B cell (primary cell): ENCODE results near the gene PITPNM3. TPM values are rescaled to one million over a fixed set of nuclear protein-coding genes. Genes with fewer than 3 reads are reported as not detected.
"Not testable (repeated sequence)": the region's sequence is repeated elsewhere in the genome, so short reads cannot be mapped to it uniquely, and the experiment has no call there.

Experiments used
- ATAC-seq: fragments of 200-7000 bp; cut with Tn5 transposase; one replicate; pipeline ENCODE4 v1.10.0; 2021; ENCODE audit warnings: low read depth, mild to moderate bottlenecking, moderate number of reproducible peaks, moderate library complexity
- CTCF ChIA-PET: fragments of 350-600 bp; sonication (Branson Sonifier 250); formaldehyde crosslinking; loops from one replicate; lab custom pipeline; 2021; ENCODE audit warnings: antibody characterized with exemption, inconsistent platforms; lab: Charles Lee
- POLR2A ChIA-PET: fragments of 350-600 bp; sonication (Branson Sonifier 250); formaldehyde crosslinking; loops from one replicate; lab custom pipeline; 2021; ENCODE audit warnings: antibody characterized with exemption; lab: Charles Lee
- DNase-seq: peaks from one replicate; pipeline ENCODE4 v3.0.0; 2013
- H2AFZ ChIP-seq: 2 replicates; pipeline ENCODE4 v1.6.1; 2012; ENCODE audit warnings: mild to moderate bottlenecking, low read depth, low read length; ENCODE audit not compliant: insufficient read depth, poor library complexity, severe bottlenecking
- H3K27ac ChIP-seq, 2 donors: 1 replicate in 1 of 2; 2 replicates in 1 of 2; pipeline ENCODE4 v1.5.1; 2012 to 2013; ENCODE audit warnings: low read length in 2 of 2, mild to moderate bottlenecking in 2 of 2, moderate library complexity in 1 of 2
- H3K27me3 ChIP-seq, 4 experiments: fragments of 200-600 bp in 1 of 4; sonication (generic) in 1 of 4; replicated peaks in 1 of 4; 1 replicate in 2 of 4; 2 replicates in 2 of 4; pipeline versions ENCODE4 v1.6.1 to v1.7.0; 2013 to 2016; ENCODE audit warnings: low read length in 3 of 4, mild to moderate bottlenecking in 2 of 4, mixed read lengths in 1 of 4, moderate library complexity in 1 of 4; ENCODE audit not compliant: insufficient read depth in 4 of 4, control insufficient read depth in 3 of 4; ENCODE audit errors: control extremely low read depth in 1 of 4
- H3K36me3 ChIP-seq, 2 experiments: replicated peaks in 1 of 2; 1 replicate in 1 of 2; 2 replicates in 1 of 2; pipeline versions ENCODE4 v1.6.1 to v1.7.1; 2013; ENCODE audit warnings: low read length in 1 of 2; ENCODE audit not compliant: insufficient read depth in 2 of 2, control insufficient read depth in 1 of 2; ENCODE audit errors: control extremely low read depth in 1 of 2, extremely low read depth in 1 of 2
- H3K4me1 ChIP-seq, 2 donors: fragments of 200-600 bp in 1 of 2; sonication (generic) in 1 of 2; 1 replicate in 1 of 2; 2 replicates in 1 of 2; pipeline versions ENCODE4 v1.5.1 to v1.6.1; 2013 to 2017; ENCODE audit warnings: low read length in 2 of 2; ENCODE audit not compliant: control insufficient read depth in 2 of 2, insufficient read depth in 2 of 2
- H3K4me2 ChIP-seq: replicated peaks from 2 replicates; pipeline ENCODE3; 2012; ENCODE audit warnings: mild to moderate bottlenecking, low read depth, low read length; ENCODE audit not compliant: poor library complexity, severe bottlenecking
- H3K4me3 ChIP-seq, 5 experiments: fragments of 200-600 bp in 1 of 5; sonication (generic) in 1 of 5; 1 replicate in 3 of 5; 2 replicates in 2 of 5; pipeline versions ENCODE4 v1.5.1 to v1.7.0; 2011 to 2016; ENCODE audit warnings: low read length in 4 of 5, mild to moderate bottlenecking in 4 of 5, low read depth in 2 of 5, control low read depth in 1 of 5, moderate library complexity in 1 of 5; ENCODE audit not compliant: insufficient read depth in 1 of 5; ENCODE audit errors: control extremely low read depth in 1 of 5, extremely low read depth in 1 of 5
- H3K79me2 ChIP-seq: fragments of 200-600 bp; sonication (generic); one replicate; pipeline ENCODE4 v1.6.0; 2016; ENCODE audit warnings: low read length; ENCODE audit not compliant: control insufficient read depth, insufficient read depth
- H3K9ac ChIP-seq: fragments of 200-600 bp; sonication (generic); 2 replicates; pipeline ENCODE4 v1.6.1; 2017; ENCODE audit warnings: mild to moderate bottlenecking, low read length, moderate library complexity
- H3K9me3 ChIP-seq, 3 donors: one replicate each; pipeline versions ENCODE4 v1.6.1 to v1.7.1; 2013; ENCODE audit warnings: low read length in 2 of 3; ENCODE audit not compliant: control insufficient read depth in 2 of 3, insufficient read depth in 1 of 3; ENCODE audit errors: control extremely low read depth in 1 of 3
- H4K20me1 ChIP-seq: 2 replicates; pipeline ENCODE4 v1.6.0; 2012; ENCODE audit warnings: mild to moderate bottlenecking, low read length; ENCODE audit not compliant: insufficient read depth, control insufficient read depth, poor library complexity, severe bottlenecking
- H3K27ac Mint-ChIP-seq: one replicate; pipeline ENCODE4 v1.8.0; 2021; ENCODE audit warnings: mixed read lengths
- H3K27me3 Mint-ChIP-seq: one replicate; pipeline ENCODE4 v1.8.0; 2021; ENCODE audit warnings: mixed read lengths
- H3K4me1 Mint-ChIP-seq: one replicate; pipeline ENCODE4 v1.8.0; 2021; ENCODE audit warnings: mixed read lengths
- H3K4me3 Mint-ChIP-seq: one replicate; pipeline ENCODE4 v1.8.0; 2021; ENCODE audit warnings: mixed read lengths
- H3K9me3 Mint-ChIP-seq: one replicate; pipeline ENCODE4 v1.8.0; 2022; ENCODE audit warnings: mixed read lengths; ENCODE audit not compliant: insufficient read depth
- EZH2 ChIP-seq: IDR thresholded peaks from 2 replicates; pipeline ENCODE4 v1.6.1; 2012; ENCODE audit warnings: borderline replicate concordance, low read depth, mild to moderate bottlenecking, moderate library complexity, low read length; ENCODE audit not compliant: insufficient read depth, poor library complexity, severe bottlenecking
- WGBS: methylation state at CpG from one replicate; pipeline ENCODE4 v1.1.5; 2013; ENCODE audit warnings: missing lambda C conversion rate; ENCODE audit not compliant: insufficient coverage; 5-methylcytosine and 5-hydroxymethylcytosine counted together
- intact Hi-C: fragments of 100-400 bp; cut with micrococcal nuclease; formaldehyde crosslinking; loops from one replicate; pipeline ENCODE4 v1.10.0; 2022
- polyA plus RNA-seq: library from polyadenylated mRNA; depleted of rRNA; stranded (reverse); fragments of >200 nt; gene quantifications from 2 replicates; pipeline ENCODE4 v1.2.3, GENCODE V29; 2012
- total RNA-seq, 2 donors: library from RNA; stranded (reverse); fragments of 120-200 nt in 1 of 2; gene quantifications; 1 replicate in 1 of 2; 2 replicates in 1 of 2; pipeline versions ENCODE4 v1.2.3 to v1.2.4, GENCODE V29; 2013 to 2022
- TF ChIP-seq, protein P1 (sequence below): fragments of 200-600 bp; IDR thresholded peaks from one replicate; pipeline ENCODE4 v1.8.0; 2022; ENCODE audit warnings: antibody characterized with exemption, mild to moderate bottlenecking

The PITPNM3 gene
- total and polyA plus RNA-seq, 2 donors (not counting 1 experiment from before 2014, with no cell fraction given) = 0.31 to 0.49 TPM

DNA sequence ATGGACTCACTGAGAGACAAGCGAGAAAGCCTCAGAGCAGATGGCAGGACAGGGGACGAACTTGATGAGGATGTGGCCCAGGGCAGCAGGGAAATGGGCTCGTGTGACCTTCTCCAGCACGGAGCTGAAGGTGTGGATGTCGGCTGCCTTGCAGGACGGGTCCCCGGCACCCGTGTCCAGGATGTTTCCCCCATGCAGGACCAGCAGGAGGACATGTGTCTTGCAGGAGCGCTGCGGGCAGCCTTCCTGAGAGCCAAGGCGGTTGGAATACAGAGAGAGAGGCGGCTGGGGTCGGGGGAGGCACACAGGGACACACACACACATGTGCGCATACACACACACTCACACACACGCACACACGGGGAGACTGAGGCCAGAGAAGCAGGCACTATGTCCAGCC lies 72.8 kb downstream of the PITPNM3 start:
- H3K4me1 Mint-ChIP-seq = no peaks in the 10 kb centered on the region
- Histone ChIP-seq H3K4me2 (no peak overlapping the region), H3K4me1 (no peaks in the 10 kb centered on the region), H2AFZ (no peak overlapping the region), H4K20me1 (no peaks in the 10 kb centered on the region), H3K9me3 (no peaks in the 10 kb centered on the region), H3K9ac (no peak overlapping the region), H3K79me2 (no peaks in the 10 kb centered on the region), H3K27me3 (peaks cover 0 to 2% (median 0%) of the 10 kb centered on the region in 4 experiments), H3K36me3 (no peaks in the 10 kb centered on the region), H3K4me3 (no peak overlapping the region), H3K27ac (no peak overlapping the region)
- no peak for DNase-seq
- no peak overlapping the region for H3K27ac Mint-ChIP-seq
- CTCF ChIA-PET = interaction anchor here (1.2 kb wide), 1 partner anchor 10 kb away, joined by 5 read pairs; no protein-coding TSS in a partner anchor
- 82% methylated on average over 12 of the region's 16 CpGs for WGBS
- POLR2A ChIA-PET = no interaction called here
- H3K4me3 Mint-ChIP-seq = no peak overlapping the region
- H3K27me3 Mint-ChIP-seq = peaks cover 22% of the 10 kb centered on the region
- no peak for ATAC-seq
- H3K9me3 Mint-ChIP-seq = no peaks in the 10 kb centered on the region
- intact Hi-C loops = no loop called here
- no peak for TF ChIP-seq EZH2
- TF ChIP-seq, protein P1, sequence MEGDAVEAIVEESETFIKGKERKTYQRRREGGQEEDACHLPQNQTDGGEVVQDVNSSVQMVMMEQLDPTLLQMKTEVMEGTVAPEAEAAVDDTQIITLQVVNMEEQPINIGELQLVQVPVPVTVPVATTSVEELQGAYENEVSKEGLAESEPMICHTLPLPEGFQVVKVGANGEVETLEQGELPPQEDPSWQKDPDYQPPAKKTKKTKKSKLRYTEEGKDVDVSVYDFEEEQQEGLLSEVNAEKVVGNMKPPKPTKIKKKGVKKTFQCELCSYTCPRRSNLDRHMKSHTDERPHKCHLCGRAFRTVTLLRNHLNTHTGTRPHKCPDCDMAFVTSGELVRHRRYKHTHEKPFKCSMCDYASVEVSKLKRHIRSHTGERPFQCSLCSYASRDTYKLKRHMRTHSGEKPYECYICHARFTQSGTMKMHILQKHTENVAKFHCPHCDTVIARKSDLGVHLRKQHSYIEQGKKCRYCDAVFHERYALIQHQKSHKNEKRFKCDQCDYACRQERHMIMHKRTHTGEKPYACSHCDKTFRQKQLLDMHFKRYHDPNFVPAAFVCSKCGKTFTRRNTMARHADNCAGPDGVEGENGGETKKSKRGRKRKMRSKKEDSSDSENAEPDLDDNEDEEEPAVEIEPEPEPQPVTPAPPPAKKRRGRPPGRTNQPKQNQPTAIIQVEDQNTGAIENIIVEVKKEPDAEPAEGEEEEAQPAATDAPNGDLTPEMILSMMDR = no peak

DNA sequence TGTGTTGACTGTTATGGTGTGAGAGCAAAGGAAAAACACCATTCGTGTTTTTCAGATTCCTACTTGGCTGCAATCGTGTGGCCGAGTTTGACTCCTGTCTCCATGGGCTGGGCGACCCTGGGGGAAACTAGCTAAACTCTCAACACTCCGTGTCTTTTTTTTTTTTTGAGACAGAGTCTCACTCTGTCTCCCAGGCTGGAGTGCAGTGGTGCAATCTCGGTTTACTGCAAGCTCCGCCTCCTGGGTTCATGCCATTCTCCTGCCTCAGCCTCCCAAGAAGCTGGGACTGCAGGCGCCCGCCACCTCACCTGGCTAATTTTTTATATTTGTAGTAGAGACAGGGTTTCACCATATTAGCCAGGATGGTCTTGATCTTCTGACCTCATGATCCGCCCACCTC lies 73.6 kb downstream of the PITPNM3 start:
- H3K4me2 ChIP-seq, H3K9ac ChIP-seq, H3K4me1 Mint-ChIP-seq, H3K9me3 ChIP-seq, ATAC-seq, H4K20me1 ChIP-seq, H3K4me1 ChIP-seq, H3K27ac ChIP-seq, POLR2A ChIA-PET, H3K79me2 ChIP-seq, H3K4me3 ChIP-seq, H2AFZ ChIP-seq, H3K4me3 Mint-ChIP-seq, intact Hi-C loops, DNase-seq, H3K36me3 ChIP-seq, H3K27ac Mint-ChIP-seq, H3K9me3 Mint-ChIP-seq, H3K27me3 ChIP-seq: not testable (repeated sequence)
- peaks cover 17% of the 10 kb centered on the region for H3K27me3 Mint-ChIP-seq
- WGBS = 91% methylated on average over 7 of the region's 10 CpGs
- CTCF ChIA-PET = interaction anchor here (1.3 kb wide), 1 partner anchor 10 kb away, joined by 6 read pairs; no protein-coding TSS in a partner anchor
